HG03139 (cell line): Measurements from ENCODE around the gene ZNF385D.
"Not testable (repeated sequence)": the region's sequence is repeated elsewhere in the genome, so short reads cannot be mapped to it uniquely, and the experiment has no call there.

Source experiments
- ATAC-seq: cut with Tn5 transposase; IDR thresholded peaks from one replicate; pipeline ENCODE4 v1.9.1; 2021; ENCODE audit not compliant: unreplicated experiment

Gene ZNF385D

GRCh38 chr3:21524133-21524532 is 226.9 kb downstream of the ZNF385D start:
- no peak for ATAC-seq

- ATAC-seq: no peak
These were observed 230.7 kb downstream of the ZNF385D start for GRCh38 chr3:21520106-21520963.

- no peak for ATAC-seq
These were observed 233.8 kb downstream of the ZNF385D start for GRCh38 chr3:21517184-21517583.

DNA sequence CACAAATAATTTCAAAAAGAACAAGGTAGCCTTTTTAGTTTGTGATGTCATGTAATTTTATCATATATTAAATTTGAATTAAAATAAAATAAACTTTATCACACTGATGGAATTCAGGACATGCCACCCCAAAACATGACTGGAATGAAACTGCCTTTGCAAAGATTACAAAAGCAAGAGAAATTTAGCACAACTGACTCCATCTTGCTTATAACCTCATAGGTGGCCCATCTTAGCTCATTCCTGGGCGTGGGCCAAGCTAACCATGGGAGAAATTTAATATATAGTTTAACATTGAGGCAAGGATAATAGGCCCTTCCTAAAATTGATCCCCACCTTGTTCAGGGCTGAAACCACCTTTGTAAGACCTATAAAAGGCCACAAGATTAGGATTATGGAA is 235.6 kb downstream of the ZNF385D start:
- no peak for ATAC-seq

GRCh38 chr3:21509731-21510470 is 241.1 kb downstream of the ZNF385D start:
- no peak for ATAC-seq

DNA sequence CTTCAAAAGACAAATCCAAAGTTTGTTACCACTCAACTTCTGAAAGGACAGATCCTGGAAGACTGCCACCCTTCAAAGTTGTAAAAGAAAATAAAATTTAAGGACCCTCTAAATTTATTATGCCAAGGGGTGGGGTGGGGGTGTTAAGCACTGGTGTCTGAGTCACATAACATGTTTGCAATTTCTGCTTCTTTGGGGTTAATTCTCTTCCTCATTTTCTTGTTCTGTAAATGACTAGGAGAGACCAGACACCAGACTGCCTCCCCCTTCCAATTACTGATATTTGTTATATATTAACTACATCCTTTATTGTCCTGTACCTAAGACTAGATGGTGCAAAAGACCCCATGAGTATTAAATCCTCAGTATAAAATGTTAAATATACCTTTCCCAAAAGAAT is 242.8 kb downstream of the ZNF385D start:
- no peak for ATAC-seq

- ATAC-seq: no peak
These were observed 245.1 kb downstream of the ZNF385D start for GRCh38 chr3:21505711-21506460.

DNA sequence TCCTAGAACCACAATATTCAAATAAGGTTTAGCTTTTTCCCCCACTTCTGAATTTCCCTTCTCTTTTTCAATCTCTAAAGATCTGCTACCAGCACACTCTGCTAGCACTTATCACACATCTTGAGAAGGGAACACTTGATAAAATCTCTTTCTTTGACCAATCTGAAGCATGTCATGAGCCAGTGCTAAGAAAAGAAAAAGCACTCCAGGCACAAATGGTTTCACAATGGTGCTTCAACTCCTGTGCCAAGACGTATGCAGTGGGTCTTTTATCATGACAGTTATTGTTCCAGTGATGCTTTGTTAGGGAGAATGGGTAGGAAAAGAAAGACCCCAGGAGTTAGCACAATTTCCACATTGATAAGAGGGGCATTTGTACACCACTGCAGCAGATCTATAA is 248.4 kb downstream of the ZNF385D start:
- ATAC-seq: no peak

DNA sequence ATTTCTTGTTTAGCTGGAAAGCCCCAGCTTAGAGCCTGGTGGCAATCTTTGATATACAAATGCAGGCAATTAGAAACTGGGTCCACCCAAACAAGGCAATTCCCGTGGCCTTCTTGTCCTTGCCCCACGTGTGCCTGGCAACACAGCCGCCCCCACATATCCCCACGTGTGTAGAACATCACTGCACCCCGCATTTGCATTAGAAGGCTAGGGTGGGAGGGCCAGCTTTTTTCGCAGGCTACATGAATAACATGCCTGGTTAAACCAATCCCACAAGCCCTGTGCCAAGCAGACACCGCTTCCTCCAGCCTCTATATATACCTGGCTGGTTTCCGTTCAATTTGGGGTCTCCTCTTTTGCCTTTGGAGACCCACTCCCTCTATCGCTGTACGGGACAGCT is 250.2 kb downstream of the ZNF385D start:
- ATAC-seq: no peak

DNA sequence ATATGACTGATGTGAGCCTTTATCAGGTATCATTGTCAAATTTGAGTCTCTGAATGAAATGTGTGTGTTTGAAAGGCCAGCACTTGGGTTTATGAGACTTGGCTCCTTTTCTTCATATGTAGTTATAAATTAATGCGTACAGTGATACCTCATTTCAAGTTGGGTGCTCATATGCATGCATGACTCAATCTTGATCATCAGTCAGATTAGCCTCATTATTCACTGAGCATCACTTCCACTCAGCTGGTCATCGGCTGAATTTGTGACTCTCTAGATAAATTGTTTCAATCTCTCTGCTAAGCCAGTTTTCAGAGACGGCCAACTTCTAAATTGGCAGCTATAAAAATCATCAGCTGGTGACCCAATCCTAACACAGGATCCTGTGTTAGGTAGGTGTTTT is 260.3 kb downstream of the ZNF385D start:
- not testable (repeated sequence) for ATAC-seq

- no peak for ATAC-seq
These were observed 263.5 kb downstream of the ZNF385D start for GRCh38 chr3:21487520-21487919.

- not testable (repeated sequence) for ATAC-seq
These were observed 264.7 kb downstream of the ZNF385D start for GRCh38 chr3:21486024-21486935.

GRCh38 chr3:21484828-21485144 is 266.2 kb downstream of the ZNF385D start:
- no peak for ATAC-seq

GRCh38 chr3:21484057-21484827 is 266.8 kb downstream of the ZNF385D start:
- no peak for ATAC-seq

- ATAC-seq: no peak
These were observed 269.0 kb downstream of the ZNF385D start for GRCh38 chr3:21481991-21482390.

DNA sequence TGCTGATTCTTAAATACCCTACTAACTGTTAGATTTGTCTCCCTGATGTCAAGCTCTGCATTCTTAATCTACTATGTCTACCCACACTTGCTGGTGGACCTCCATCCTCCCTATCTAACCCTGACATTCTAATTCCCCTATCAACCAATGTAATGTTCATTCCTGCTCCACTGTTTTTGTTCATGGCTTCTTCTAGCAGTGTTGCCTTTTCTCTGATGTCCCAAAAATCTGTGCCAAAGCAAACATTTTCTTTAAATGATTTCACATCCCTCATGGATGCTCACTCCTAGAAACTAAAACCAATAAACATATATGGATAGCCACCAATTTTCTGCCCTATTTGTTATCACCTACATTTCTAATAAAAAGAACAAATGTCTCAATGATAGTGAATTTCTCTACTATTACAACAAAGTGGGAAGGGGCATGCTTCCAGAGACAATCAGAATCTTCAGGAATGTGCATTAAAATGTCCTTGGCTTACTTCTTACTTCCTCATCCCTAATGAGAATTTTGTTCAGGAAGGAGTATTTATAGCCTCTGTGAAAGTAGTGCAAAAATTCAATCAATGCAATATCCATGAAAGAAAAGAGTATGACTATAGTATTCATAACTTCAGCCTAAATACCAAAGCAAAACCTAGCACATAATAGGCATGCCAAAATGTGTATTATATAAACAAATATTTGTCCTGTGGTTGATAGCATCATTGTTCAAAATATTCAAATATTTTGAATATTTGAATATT is 273.3 kb downstream of the ZNF385D start:
- no peak for ATAC-seq

GRCh38 chr3:21466476-21466875 is 284.5 kb downstream of the ZNF385D start:
- ATAC-seq: no peak

- ATAC-seq: no peak
These were observed 286.3 kb downstream of the ZNF385D start for GRCh38 chr3:21464746-21465145.

- ATAC-seq: no peak
These were observed 287.7 kb downstream of the ZNF385D start for GRCh38 chr3:21463319-21463718.
